H1 (cell line): ENCODE results near the gene PURB. TPM values are rescaled to one million over a fixed set of nuclear protein-coding genes. Genes with fewer than 3 reads are reported as not detected.

ENCODE experiments used
- BRCA1 ChIP-seq: IDR thresholded peaks from 2 replicates; pipeline ENCODE4 v1.6.1; 2012; ENCODE audit warnings: low read depth, low read length, improper control_type of control experiment
- NANOG ChIP-seq: IDR thresholded peaks from 2 replicates; pipeline ENCODE4 v1.6.1; 2011; ENCODE audit warnings: low read length, low read depth, mild to moderate bottlenecking, inconsistent platforms; ENCODE audit not compliant: insufficient read depth, poor library complexity, severe bottlenecking
- TBP ChIP-seq: IDR thresholded peaks from 2 replicates; pipeline ENCODE4 v1.6.1; 2011; ENCODE audit warnings: low read depth, low read length, improper control_type of control experiment
- polyA plus RNA-seq, 7 experiments: library from polyadenylated mRNA; depleted of rRNA in 3 of 7; stranded (reverse) in 5 of 7; unstranded in 2 of 7; fragments of >200 nt in 5 of 7; fragments of 200-250 nt in 2 of 7; gene quantifications; 1 replicate in 5 of 7; 2 replicates in 1 of 7; 4 replicates in 1 of 7; pipeline versions ENCODE4 v1.2.1 to v1.2.3, GENCODE V29; 2011 to 2013; ENCODE audit warnings: missing spikeins in 2 of 7, mixed read lengths in 2 of 7
- total RNA-seq: library from RNA; stranded (reverse); fragmentation: NEBNext Ultra II Directional; extraction: Animal tissue kit (Norgen Biotek cat#: 25700); gene quantifications from 2 replicates; pipeline ENCODE4 v1.2.1, GENCODE V29; 2021
- TF ChIP-seq, protein P1 (sequence below): fragments of 300-600 bp; sonication (generic); IDR thresholded peaks from 2 replicates; pipeline ENCODE4 v1.7.1; 2012; ENCODE audit warnings: low read length, moderate library complexity, mild to moderate bottlenecking, inconsistent platforms; ENCODE audit not compliant: insufficient replicate concordance
- TF ChIP-seq, protein P2 (sequence below), 3 experiments: IDR thresholded peaks; 1 replicate in 2 of 3; 2 replicates in 1 of 3; pipeline versions ENCODE4 v1.5.1 to v1.6.1; 2011; ENCODE audit warnings: low read length in 3 of 3, mild to moderate bottlenecking in 3 of 3, inconsistent platforms in 2 of 3, low read depth in 1 of 3, moderate library complexity in 1 of 3; ENCODE audit not compliant: insufficient read depth in 1 of 3; ENCODE audit errors: control extremely low read depth in 1 of 3

The PURB gene
- total and polyA plus RNA-seq, 2 of the 8 experiments (the other 6 are each of a cell fraction or from before 2014, with no cell fraction given) = 3.3 to 22.7 TPM

- TF ChIP-seq, protein P1, sequence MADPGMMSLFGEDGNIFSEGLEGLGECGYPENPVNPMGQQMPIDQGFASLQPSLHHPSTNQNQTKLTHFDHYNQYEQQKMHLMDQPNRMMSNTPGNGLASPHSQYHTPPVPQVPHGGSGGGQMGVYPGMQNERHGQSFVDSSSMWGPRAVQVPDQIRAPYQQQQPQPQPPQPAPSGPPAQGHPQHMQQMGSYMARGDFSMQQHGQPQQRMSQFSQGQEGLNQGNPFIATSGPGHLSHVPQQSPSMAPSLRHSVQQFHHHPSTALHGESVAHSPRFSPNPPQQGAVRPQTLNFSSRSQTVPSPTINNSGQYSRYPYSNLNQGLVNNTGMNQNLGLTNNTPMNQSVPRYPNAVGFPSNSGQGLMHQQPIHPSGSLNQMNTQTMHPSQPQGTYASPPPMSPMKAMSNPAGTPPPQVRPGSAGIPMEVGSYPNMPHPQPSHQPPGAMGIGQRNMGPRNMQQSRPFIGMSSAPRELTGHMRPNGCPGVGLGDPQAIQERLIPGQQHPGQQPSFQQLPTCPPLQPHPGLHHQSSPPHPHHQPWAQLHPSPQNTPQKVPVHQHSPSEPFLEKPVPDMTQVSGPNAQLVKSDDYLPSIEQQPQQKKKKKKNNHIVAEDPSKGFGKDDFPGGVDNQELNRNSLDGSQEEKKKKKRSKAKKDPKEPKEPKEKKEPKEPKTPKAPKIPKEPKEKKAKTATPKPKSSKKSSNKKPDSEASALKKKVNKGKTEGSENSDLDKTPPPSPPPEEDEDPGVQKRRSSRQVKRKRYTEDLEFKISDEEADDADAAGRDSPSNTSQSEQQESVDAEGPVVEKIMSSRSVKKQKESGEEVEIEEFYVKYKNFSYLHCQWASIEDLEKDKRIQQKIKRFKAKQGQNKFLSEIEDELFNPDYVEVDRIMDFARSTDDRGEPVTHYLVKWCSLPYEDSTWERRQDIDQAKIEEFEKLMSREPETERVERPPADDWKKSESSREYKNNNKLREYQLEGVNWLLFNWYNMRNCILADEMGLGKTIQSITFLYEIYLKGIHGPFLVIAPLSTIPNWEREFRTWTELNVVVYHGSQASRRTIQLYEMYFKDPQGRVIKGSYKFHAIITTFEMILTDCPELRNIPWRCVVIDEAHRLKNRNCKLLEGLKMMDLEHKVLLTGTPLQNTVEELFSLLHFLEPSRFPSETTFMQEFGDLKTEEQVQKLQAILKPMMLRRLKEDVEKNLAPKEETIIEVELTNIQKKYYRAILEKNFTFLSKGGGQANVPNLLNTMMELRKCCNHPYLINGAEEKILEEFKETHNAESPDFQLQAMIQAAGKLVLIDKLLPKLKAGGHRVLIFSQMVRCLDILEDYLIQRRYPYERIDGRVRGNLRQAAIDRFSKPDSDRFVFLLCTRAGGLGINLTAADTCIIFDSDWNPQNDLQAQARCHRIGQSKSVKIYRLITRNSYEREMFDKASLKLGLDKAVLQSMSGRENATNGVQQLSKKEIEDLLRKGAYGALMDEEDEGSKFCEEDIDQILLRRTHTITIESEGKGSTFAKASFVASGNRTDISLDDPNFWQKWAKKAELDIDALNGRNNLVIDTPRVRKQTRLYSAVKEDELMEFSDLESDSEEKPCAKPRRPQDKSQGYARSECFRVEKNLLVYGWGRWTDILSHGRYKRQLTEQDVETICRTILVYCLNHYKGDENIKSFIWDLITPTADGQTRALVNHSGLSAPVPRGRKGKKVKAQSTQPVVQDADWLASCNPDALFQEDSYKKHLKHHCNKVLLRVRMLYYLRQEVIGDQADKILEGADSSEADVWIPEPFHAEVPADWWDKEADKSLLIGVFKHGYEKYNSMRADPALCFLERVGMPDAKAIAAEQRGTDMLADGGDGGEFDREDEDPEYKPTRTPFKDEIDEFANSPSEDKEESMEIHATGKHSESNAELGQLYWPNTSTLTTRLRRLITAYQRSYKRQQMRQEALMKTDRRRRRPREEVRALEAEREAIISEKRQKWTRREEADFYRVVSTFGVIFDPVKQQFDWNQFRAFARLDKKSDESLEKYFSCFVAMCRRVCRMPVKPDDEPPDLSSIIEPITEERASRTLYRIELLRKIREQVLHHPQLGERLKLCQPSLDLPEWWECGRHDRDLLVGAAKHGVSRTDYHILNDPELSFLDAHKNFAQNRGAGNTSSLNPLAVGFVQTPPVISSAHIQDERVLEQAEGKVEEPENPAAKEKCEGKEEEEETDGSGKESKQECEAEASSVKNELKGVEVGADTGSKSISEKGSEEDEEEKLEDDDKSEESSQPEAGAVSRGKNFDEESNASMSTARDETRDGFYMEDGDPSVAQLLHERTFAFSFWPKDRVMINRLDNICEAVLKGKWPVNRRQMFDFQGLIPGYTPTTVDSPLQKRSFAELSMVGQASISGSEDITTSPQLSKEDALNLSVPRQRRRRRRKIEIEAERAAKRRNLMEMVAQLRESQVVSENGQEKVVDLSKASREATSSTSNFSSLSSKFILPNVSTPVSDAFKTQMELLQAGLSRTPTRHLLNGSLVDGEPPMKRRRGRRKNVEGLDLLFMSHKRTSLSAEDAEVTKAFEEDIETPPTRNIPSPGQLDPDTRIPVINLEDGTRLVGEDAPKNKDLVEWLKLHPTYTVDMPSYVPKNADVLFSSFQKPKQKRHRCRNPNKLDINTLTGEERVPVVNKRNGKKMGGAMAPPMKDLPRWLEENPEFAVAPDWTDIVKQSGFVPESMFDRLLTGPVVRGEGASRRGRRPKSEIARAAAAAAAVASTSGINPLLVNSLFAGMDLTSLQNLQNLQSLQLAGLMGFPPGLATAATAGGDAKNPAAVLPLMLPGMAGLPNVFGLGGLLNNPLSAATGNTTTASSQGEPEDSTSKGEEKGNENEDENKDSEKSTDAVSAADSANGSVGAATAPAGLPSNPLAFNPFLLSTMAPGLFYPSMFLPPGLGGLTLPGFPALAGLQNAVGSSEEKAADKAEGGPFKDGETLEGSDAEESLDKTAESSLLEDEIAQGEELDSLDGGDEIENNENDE = no peak
- TF ChIP-seq NANOG (no peak), BRCA1 (no peak), TBP (no peak)
- TF ChIP-seq, protein P2, sequence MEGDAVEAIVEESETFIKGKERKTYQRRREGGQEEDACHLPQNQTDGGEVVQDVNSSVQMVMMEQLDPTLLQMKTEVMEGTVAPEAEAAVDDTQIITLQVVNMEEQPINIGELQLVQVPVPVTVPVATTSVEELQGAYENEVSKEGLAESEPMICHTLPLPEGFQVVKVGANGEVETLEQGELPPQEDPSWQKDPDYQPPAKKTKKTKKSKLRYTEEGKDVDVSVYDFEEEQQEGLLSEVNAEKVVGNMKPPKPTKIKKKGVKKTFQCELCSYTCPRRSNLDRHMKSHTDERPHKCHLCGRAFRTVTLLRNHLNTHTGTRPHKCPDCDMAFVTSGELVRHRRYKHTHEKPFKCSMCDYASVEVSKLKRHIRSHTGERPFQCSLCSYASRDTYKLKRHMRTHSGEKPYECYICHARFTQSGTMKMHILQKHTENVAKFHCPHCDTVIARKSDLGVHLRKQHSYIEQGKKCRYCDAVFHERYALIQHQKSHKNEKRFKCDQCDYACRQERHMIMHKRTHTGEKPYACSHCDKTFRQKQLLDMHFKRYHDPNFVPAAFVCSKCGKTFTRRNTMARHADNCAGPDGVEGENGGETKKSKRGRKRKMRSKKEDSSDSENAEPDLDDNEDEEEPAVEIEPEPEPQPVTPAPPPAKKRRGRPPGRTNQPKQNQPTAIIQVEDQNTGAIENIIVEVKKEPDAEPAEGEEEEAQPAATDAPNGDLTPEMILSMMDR (IDR thresholded peaks at IDR 0.05; ENCODE audit: control extremely low read depth in 1 of 3, insufficient read depth in 1 of 3, low read depth in 1 of 3, low read length in 3 of 3) = no peak
Observed at GRCh38 chr7:44867073-44867995, 18.0 kb downstream of the PURB start (continued).
